Umbilical cord (tissue), 2 donors: ENCODE measurements around the gene MAPK11. TPM values are rescaled to one million over a fixed set of nuclear protein-coding genes. Genes with fewer than 3 reads are reported as not detected.

Experiments
- DNase-seq: peaks from one replicate; pipeline ENCODE4 v3.0.0-alpha.2; 2015; ENCODE audit warnings: low spot score
- total RNA-seq: library from RNA; depleted of rRNA; stranded (reverse); fragments of >200 nt; gene quantifications from one replicate; pipeline ENCODE4 v1.2.3, GENCODE V29; 2014; ENCODE audit warnings: low replicate concordance; ENCODE audit not compliant: insufficient read depth

Gene MAPK11
- 4.3 TPM for total RNA-seq

- DNase-seq = peak; percentile 57
Measured at GRCh38 chr22:50269970-50270665, at the start of gene MAPK11. Gene MAPK11 (minus strand): TSS chr22:50270380. CDS start chr22:50270292, 88 bp downstream.

- DNase-seq = no peak
Measured at GRCh38 chr22:50319503-50319951, 49.3 kb upstream of the MAPK11 start.

GRCh38 chr22:50318698-50319411 is 48.7 kb upstream of the MAPK11 start:
- no peak for DNase-seq

- DNase-seq = no peak
Measured at GRCh38 chr22:50318356-50318697, 48.1 kb upstream of the MAPK11 start.

- no peak for DNase-seq
Measured at GRCh38 chr22:50317674-50318073, 47.5 kb upstream of the MAPK11 start.

- no peak for DNase-seq
Measured at GRCh38 chr22:50317178-50317577, 47.0 kb upstream of the MAPK11 start.

GRCh38 chr22:50316114-50317065 is 46.2 kb upstream of the MAPK11 start:
- DNase-seq = no peak

- DNase-seq = no peak
Measured at GRCh38 chr22:50315289-50316113, 45.3 kb upstream of the MAPK11 start.

GRCh38 chr22:50314455-50315288 is 44.5 kb upstream of the MAPK11 start:
- peak; percentile 61 for DNase-seq

- no peak for DNase-seq
Measured at GRCh38 chr22:50314081-50314454, 43.9 kb upstream of the MAPK11 start.

- DNase-seq = no peak
Measured at GRCh38 chr22:50313600-50313999, 43.4 kb upstream of the MAPK11 start.

- DNase-seq = no peak
Measured at GRCh38 chr22:50313021-50313420, 42.8 kb upstream of the MAPK11 start.

- DNase-seq = no peak
Measured at GRCh38 chr22:50312371-50312770, 42.2 kb upstream of the MAPK11 start.

GRCh38 chr22:50311606-50312351 is 41.6 kb upstream of the MAPK11 start:
- DNase-seq = no peak

GRCh38 chr22:50310949-50311444 is 40.8 kb upstream of the MAPK11 start:
- no peak for DNase-seq

GRCh38 chr22:50310031-50310722 is 40.0 kb upstream of the MAPK11 start:
- DNase-seq = no peak

GRCh38 chr22:50309601-50309991 is 39.4 kb upstream of the MAPK11 start:
- peak; percentile 20 for DNase-seq

GRCh38 chr22:50308986-50309600 is 38.9 kb upstream of the MAPK11 start:
- DNase-seq = peak; percentile 31
